WTC11 (cell line): Measurements from ENCODE around the gene SLC7A14. TPM values are rescaled to one million over a fixed set of nuclear protein-coding genes. Genes with fewer than 3 reads are reported as not detected.
A peak's percentile ranks its signal among the peaks of the same experiment; 100 is the strongest.

ENCODE experiments used
- ATAC-seq: fragments of 200-7000 bp; cut with Tn5 transposase; 2 replicates; pipeline ENCODE4 v1.10.0; 2021; ENCODE audit warnings: mild to moderate bottlenecking, moderate library complexity
- Bru-seq: library from RNA; stranded (reverse); fragments of 400-500 nt; gene quantifications from one replicate; lab custom pipeline; 2021; lab: Mats Ljungman, UMichigan
- CTCF ChIA-PET: fragments of 300-600 bp; sonication (Branson Sonifier 250); formaldehyde crosslinking; loops from one replicate; lab custom pipeline; 2021; ENCODE audit warnings: antibody characterized with exemption; lab: Charles Lee
- POLR2A ChIA-PET: fragments of 350-600 bp; sonication (Branson Sonifier 250); formaldehyde crosslinking; loops from one replicate; lab custom pipeline; 2021; ENCODE audit warnings: antibody characterized with exemption; lab: Charles Lee
- DNase-seq: peaks from one replicate; pipeline ENCODE4 v3.0.0; 2021; ENCODE audit warnings: low spot score
- H3K27ac Mint-ChIP-seq: 2 replicates; pipeline ENCODE4 v1.8.0; 2021; ENCODE audit warnings: mixed read lengths
- H3K27me3 Mint-ChIP-seq: 2 replicates; pipeline ENCODE4 v1.8.0; 2021; ENCODE audit warnings: low read depth, mild to moderate bottlenecking, moderate library complexity, mixed read lengths
- H3K36me3 Mint-ChIP-seq: 2 replicates; pipeline ENCODE4 v1.8.0; 2021; ENCODE audit warnings: mixed read lengths
- H3K4me1 Mint-ChIP-seq: 2 replicates; pipeline ENCODE4 v1.8.0; 2022; ENCODE audit warnings: mixed read lengths
- H3K4me3 Mint-ChIP-seq: 2 replicates; pipeline ENCODE4 v1.8.0; 2021; ENCODE audit warnings: mild to moderate bottlenecking, moderate library complexity, mixed read lengths
- H3K9me3 Mint-ChIP-seq: 2 replicates; pipeline ENCODE4 v1.8.0; 2021; ENCODE audit warnings: mixed read lengths
- AFF4 ChIP-seq: sonication (generic); formaldehyde crosslinking; IDR thresholded peaks from 2 replicates; pipeline ENCODE4 v1.8.1; 2023; ENCODE audit warnings: mild to moderate bottlenecking, missing genetic modification reagents, borderline replicate concordance
- ATF3 ChIP-seq: sonication (generic); formaldehyde crosslinking; conservative IDR thresholded peaks from 2 replicates; pipeline ENCODE4 v1.8.1; 2022; ENCODE audit warnings: mild to moderate bottlenecking, missing genetic modification reagents
- CDX4 ChIP-seq: fragments of 250-450 bp; sonication (Bioruptor Pico); IDR thresholded peaks from 2 replicates; pipeline ENCODE4 v1.9.0; 2021; ENCODE audit warnings: moderate library complexity, mild to moderate bottlenecking, inconsistent platforms, borderline replicate concordance
- ELF4 ChIP-seq: sonication (generic); formaldehyde crosslinking; IDR thresholded peaks from 2 replicates; pipeline ENCODE4 v1.8.1; 2022; ENCODE audit warnings: low read depth, mild to moderate bottlenecking, moderate library complexity, missing genetic modification reagents
- GABPB1 ChIP-seq: sonication (generic); formaldehyde crosslinking; IDR thresholded peaks from 2 replicates; pipeline ENCODE4 v1.8.1; 2023; ENCODE audit warnings: mild to moderate bottlenecking, missing genetic modification reagents
- IRF2 ChIP-seq: sonication (generic); formaldehyde crosslinking; IDR thresholded peaks from 2 replicates; pipeline ENCODE4 v1.8.0; 2022; ENCODE audit warnings: low read depth, missing genetic modification reagents, borderline replicate concordance
- MLX ChIP-seq: sonication (generic); formaldehyde crosslinking; IDR thresholded peaks from 2 replicates; pipeline ENCODE4 v1.8.1; 2023; ENCODE audit warnings: mild to moderate bottlenecking, missing genetic modification reagents, moderate library complexity
- NR2C2 ChIP-seq: sonication (generic); formaldehyde crosslinking; IDR thresholded peaks from 2 replicates; pipeline ENCODE4 v1.8.0; 2022; ENCODE audit warnings: mild to moderate bottlenecking, missing genetic modification reagents
- PREB ChIP-seq: sonication (generic); formaldehyde crosslinking; IDR thresholded peaks from 2 replicates; pipeline ENCODE4 v1.8.1; 2022; ENCODE audit warnings: mild to moderate bottlenecking, missing genetic modification reagents, moderate library complexity, borderline replicate concordance
- PRRX2 ChIP-seq: fragments of 250-450 bp; sonication (Bioruptor Pico); IDR thresholded peaks from 2 replicates; pipeline ENCODE4 v1.8.0; 2021; ENCODE audit warnings: mild to moderate bottlenecking
- USF1 ChIP-seq: sonication (generic); formaldehyde crosslinking; IDR thresholded peaks from 2 replicates; pipeline ENCODE4 v1.8.0; 2022; ENCODE audit warnings: mild to moderate bottlenecking, missing genetic modification reagents
- USF2 ChIP-seq: sonication (generic); formaldehyde crosslinking; IDR thresholded peaks from 2 replicates; pipeline ENCODE4 v1.8.1; 2023; ENCODE audit warnings: mild to moderate bottlenecking, missing genetic modification reagents, moderate library complexity
- ZNF219 ChIP-seq: sonication (generic); formaldehyde crosslinking; IDR thresholded peaks from 2 replicates; pipeline ENCODE4 v1.8.0; 2023; ENCODE audit warnings: missing genetic modification reagents, mild to moderate bottlenecking, borderline replicate concordance
- ZNF317 ChIP-seq: sonication (generic); formaldehyde crosslinking; IDR thresholded peaks from 2 replicates; pipeline ENCODE4 v1.8.1; 2023; ENCODE audit warnings: low read depth, mild to moderate bottlenecking, moderate library complexity, missing genetic modification reagents, borderline replicate concordance
- long read RNA-seq, 3 experiments: library from RNA in 1 of 3; library from capped mRNA in 1 of 3; library from polyadenylated mRNA in 1 of 3; unstranded in 2 of 3; stranded (forward) in 1 of 3; transcript quantifications; one replicate each; pipeline ENCODE4 v2.0.0, GENCODE V29; 2021
- total RNA-seq: library from RNA; stranded (reverse); gene quantifications from 3 replicates; pipeline ENCODE4 v1.2.3, GENCODE V29; 2021

The SLC7A14 gene
- total RNA-seq (0.25 to 0.68 TPM (median 0.62 TPM) in 3 replicates), Bru-seq, nascent RNA (percentile 21 among the genes with signal in this experiment)
- long read RNA-seq, experiment 1, full-length matches to known transcripts: 3 of 5 reads
- long read RNA-seq, experiment 1, partial matches to known transcripts: 0 of 5 reads
- long read RNA-seq, experiment 1, other reads (novel, unspliced or antisense): 2 of 5 reads
- long read RNA-seq, experiment 2, partial matches to known transcripts: 0 of 2 reads
- long read RNA-seq, experiment 2, other reads (novel, unspliced or antisense): 2 of 2 reads
- long read RNA-seq, experiment 3: 0 reads

GRCh38 chr3:170585937-170586310 lies at the start of gene SLC7A14:
Gene SLC7A14 (minus strand): TSS chr3:170586075. CDS start chr3:170526936, 59,139 bp downstream.
- ATAC-seq (peak; percentile 68), DNase-seq (peak; percentile 59)
- peaks cover 59% of the 10 kb centered on the region for H3K27me3 Mint-ChIP-seq
- peak; percentile 84 for TF ChIP-seq USF2 (CRISPR knock-in tag)
- TF ChIP-seq USF1 (CRISPR knock-in tag): peak; percentile 67; the same call in 1 of the 2 replicates
- no peak for TF ChIP-seq ZNF219 (CRISPR knock-in tag)
- no peak for TF ChIP-seq GABPB1
- H3K4me3 Mint-ChIP-seq: peak within 1 kb of the TSS; percentile 78
- no peaks in the 10 kb centered on the region for H3K9me3 Mint-ChIP-seq
- no peak within 1 kb of the TSS for H3K27ac Mint-ChIP-seq
- ChIA-PET POLR2A (interaction anchor here (0.6 kb wide), 1 partner anchor 174 kb away, joined by 5 read pairs; no protein-coding TSS in a partner anchor), CTCF (interaction anchor here (0.6 to 4.0 kb wide), 14 partner anchors 11 to 262 kb away, joined by 3 to 42 read pairs (median 5); partner anchors contain the start of gene CLDN11)
- H3K36me3 Mint-ChIP-seq: no peaks in the 10 kb centered on the region
- peaks cover 12% of the 10 kb centered on the region for H3K4me1 Mint-ChIP-seq

- Mint-ChIP-seq H3K9me3 (no peaks in the 10 kb centered on the region), H3K27ac (no peak overlapping the region), H3K36me3 (no peaks in the 10 kb centered on the region), H3K4me1 (peaks cover 9% of the 10 kb centered on the region), H3K4me3 (no peak overlapping the region), H3K27me3 (no peaks in the 10 kb centered on the region)
- ATAC-seq: no peak
- CTCF ChIA-PET: no interaction called here
- POLR2A ChIA-PET: no interaction called here
- no peak for TF ChIP-seq IRF2 (CRISPR knock-in tag)
- TF ChIP-seq ZNF317 (CRISPR knock-in tag): no peak
- no peak for TF ChIP-seq PREB (CRISPR knock-in tag)
- no peak for TF ChIP-seq ATF3
- no peak for TF ChIP-seq CDX4 (CRISPR knock-in tag)
- no peak for TF ChIP-seq NR2C2 (CRISPR knock-in tag)
- no peak for TF ChIP-seq MLX (CRISPR knock-in tag)
- no peak for TF ChIP-seq PRRX2 (CRISPR knock-in tag)
- TF ChIP-seq USF1 (CRISPR knock-in tag): no peak
- no peak for TF ChIP-seq ELF4 (CRISPR knock-in tag)
- TF ChIP-seq USF2 (CRISPR knock-in tag): no peak
- no peak for TF ChIP-seq AFF4 (CRISPR knock-in tag)
- DNase-seq: no peak
Observed at GRCh38 chr3:170635385-170635735, 49.5 kb upstream of the SLC7A14 start.
